Measurements from ENCODE around the gene SS18L1.

Gene SS18L1

GRCh38 chr20:62168890-62169435, 25.4 kb downstream of the SS18L1 start:
- DNase-seq (ENCODE audit: low read depth in 1 of 2, low spot score in 1 of 2), result no peak

GRCh38 chr20:62170536-62170935, 27.0 kb downstream of the SS18L1 start:
- no peak for DNase-seq (ENCODE audit: low read depth in 1 of 2, low spot score in 1 of 2)

GRCh38 chr20:62171245-62171644, 27.7 kb downstream of the SS18L1 start:
- DNase-seq (ENCODE audit: low read depth in 1 of 2, low spot score in 1 of 2), result no peak

- no peak for DNase-seq (ENCODE audit: low read depth in 1 of 2, low spot score in 1 of 2)
These were observed 29.1 kb downstream of the SS18L1 start for GRCh38 chr20:62172666-62173065.

- no peak for DNase-seq (ENCODE audit: low read depth in 1 of 2, low spot score in 1 of 2)
These were observed 30.6 kb downstream of the SS18L1 start for GRCh38 chr20:62174021-62174804.

- no peak for DNase-seq (ENCODE audit: low read depth in 1 of 2, low spot score in 1 of 2)
These were observed 31.5 kb downstream of the SS18L1 start for GRCh38 chr20:62174870-62175624.

- no peak for DNase-seq (ENCODE audit: low read depth in 1 of 2, low spot score in 1 of 2)
These were observed 32.1 kb downstream of the SS18L1 start for GRCh38 chr20:62175711-62176110.

- no peak for DNase-seq (ENCODE audit: low read depth in 1 of 2, low spot score in 1 of 2)
These were observed 33.3 kb downstream of the SS18L1 start for GRCh38 chr20:62176866-62177265.

- DNase-seq (ENCODE audit: low read depth in 1 of 2, low spot score in 1 of 2), result no peak
These were observed 33.7 kb downstream of the SS18L1 start for GRCh38 chr20:62177307-62177706.

- DNase-seq (ENCODE audit: low read depth in 1 of 2, low spot score in 1 of 2), result no peak
These were observed 35.0 kb downstream of the SS18L1 start for GRCh38 chr20:62178316-62179161.

GRCh38 chr20:62179162-62179504, 35.6 kb downstream of the SS18L1 start:
- no peak for DNase-seq (ENCODE audit: low read depth in 1 of 2, low spot score in 1 of 2)

- no peak for DNase-seq (ENCODE audit: low read depth in 1 of 2, low spot score in 1 of 2)
These were observed 38.2 kb downstream of the SS18L1 start for GRCh38 chr20:62181808-62182207.

GRCh38 chr20:62182469-62183425, 39.2 kb downstream of the SS18L1 start, which contains the start of gene MTG2:
TSS of gene MTG2 (plus strand) at chr20:62183028. CDS start at chr20:62193421, 10,393 bp downstream.
- DNase-seq (ENCODE audit: low read depth in 1 of 2, low spot score in 1 of 2), result peak; percentile 79 to 95

- DNase-seq (ENCODE audit: low read depth in 1 of 2, low spot score in 1 of 2), result no peak
These were observed 40.0 kb downstream of the SS18L1 start for GRCh38 chr20:62183426-62184142.

GRCh38 chr20:62186096-62186426, 42.5 kb downstream of the SS18L1 start:
- DNase-seq (ENCODE audit: low read depth in 1 of 2, low spot score in 1 of 2), result no peak

- no peak for DNase-seq (ENCODE audit: low read depth in 1 of 2, low spot score in 1 of 2)
These were observed 43.6 kb downstream of the SS18L1 start for GRCh38 chr20:62186887-62187866.

- DNase-seq (ENCODE audit: low read depth in 1 of 2, low spot score in 1 of 2), result no peak
These were observed 47.3 kb downstream of the SS18L1 start for GRCh38 chr20:62190639-62191411.
